HL-60 (cell line): ENCODE results near the gene RIC8A.
"Not testable (repeated sequence)": the region's sequence is repeated elsewhere in the genome, so short reads cannot be mapped to it uniquely, and the experiment has no call there.

Source experiments
- POLR2AphosphoS5 ChIP-seq: IDR thresholded peaks from 2 replicates; pipeline ENCODE4 v1.6.1; 2012; ENCODE audit warnings: low read depth
- TF ChIP-seq, protein P1 (sequence below): IDR thresholded peaks from one replicate; pipeline ENCODE4 v1.5.1; 2011; ENCODE audit warnings: low read length, control low read depth, inconsistent platforms; ENCODE audit not compliant: insufficient read depth

DNA sequence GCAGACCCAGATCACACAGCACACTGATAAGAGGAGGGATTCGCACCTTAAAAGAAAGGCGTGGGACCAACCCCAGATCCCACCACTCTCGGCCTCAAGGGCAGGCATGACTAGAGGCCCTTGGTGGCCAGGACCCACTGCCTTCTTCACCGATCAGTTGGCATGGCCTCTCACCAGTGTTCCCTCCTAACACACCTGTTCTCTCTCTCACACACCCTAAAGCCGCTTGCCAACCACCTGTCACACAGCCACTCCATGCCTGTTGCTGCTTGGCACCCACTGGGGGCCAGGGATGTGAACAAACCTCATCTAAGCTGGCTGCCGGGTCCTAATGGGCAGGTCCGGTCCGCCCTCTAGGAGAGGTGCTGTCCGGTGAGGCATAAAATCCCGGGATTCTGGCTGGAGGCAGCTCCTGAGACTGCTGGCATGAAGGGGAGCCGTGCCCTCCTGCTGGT lies 14.8 kb upstream of the RIC8A start, which contains the start of gene SCGB1C1:
- TF ChIP-seq POLR2AphosphoS5 = not testable (repeated sequence)
- TF ChIP-seq, protein P1, sequence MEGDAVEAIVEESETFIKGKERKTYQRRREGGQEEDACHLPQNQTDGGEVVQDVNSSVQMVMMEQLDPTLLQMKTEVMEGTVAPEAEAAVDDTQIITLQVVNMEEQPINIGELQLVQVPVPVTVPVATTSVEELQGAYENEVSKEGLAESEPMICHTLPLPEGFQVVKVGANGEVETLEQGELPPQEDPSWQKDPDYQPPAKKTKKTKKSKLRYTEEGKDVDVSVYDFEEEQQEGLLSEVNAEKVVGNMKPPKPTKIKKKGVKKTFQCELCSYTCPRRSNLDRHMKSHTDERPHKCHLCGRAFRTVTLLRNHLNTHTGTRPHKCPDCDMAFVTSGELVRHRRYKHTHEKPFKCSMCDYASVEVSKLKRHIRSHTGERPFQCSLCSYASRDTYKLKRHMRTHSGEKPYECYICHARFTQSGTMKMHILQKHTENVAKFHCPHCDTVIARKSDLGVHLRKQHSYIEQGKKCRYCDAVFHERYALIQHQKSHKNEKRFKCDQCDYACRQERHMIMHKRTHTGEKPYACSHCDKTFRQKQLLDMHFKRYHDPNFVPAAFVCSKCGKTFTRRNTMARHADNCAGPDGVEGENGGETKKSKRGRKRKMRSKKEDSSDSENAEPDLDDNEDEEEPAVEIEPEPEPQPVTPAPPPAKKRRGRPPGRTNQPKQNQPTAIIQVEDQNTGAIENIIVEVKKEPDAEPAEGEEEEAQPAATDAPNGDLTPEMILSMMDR = not testable (repeated sequence)
